CD4-positive, alpha-beta T cell (primary cell): ENCODE results near the gene PRKN. TPM values are rescaled to one million over a fixed set of nuclear protein-coding genes. Genes with fewer than 3 reads are reported as not detected.

ENCODE experiments used
- ATAC-seq: fragments of 200-7000 bp; cut with Tn5 transposase; one replicate; pipeline ENCODE4 v1.10.0; 2022; ENCODE audit warnings: mild to moderate bottlenecking; ENCODE audit not compliant: poor library complexity
- CTCF ChIA-PET: fragments of 350-600 bp; sonication (Branson Sonifier 250); formaldehyde crosslinking; loops from one replicate; lab custom pipeline; 2021; ENCODE audit warnings: antibody characterized with exemption, inconsistent platforms; lab: Charles Lee
- POLR2A ChIA-PET: fragments of 350-600 bp; sonication (Branson Sonifier 250); formaldehyde crosslinking; loops from one replicate; lab custom pipeline; 2021; ENCODE audit warnings: antibody characterized with exemption, inconsistent platforms; lab: Charles Lee
- DNase-seq, 14 experiments: peaks; one replicate each; pipeline ENCODE4 v3.0.0-alpha.2; 2013 to 2020; ENCODE audit warnings: mixed read lengths in 2 of 14
- H3K27ac ChIP-seq, 2 donors: one replicate each; pipeline versions ENCODE4 v1.5.1 to v1.7.0; 2013; ENCODE audit warnings: low read length in 2 of 2, low read depth in 1 of 2, mild to moderate bottlenecking in 1 of 2
- H3K27me3 ChIP-seq, 2 experiments: 1 replicate in 1 of 2; 2 replicates in 1 of 2; pipeline versions ENCODE4 v1.6.1 to v1.7.0; 2013; ENCODE audit warnings: low read length in 2 of 2, control low read depth in 1 of 2, mild to moderate bottlenecking in 1 of 2, moderate library complexity in 1 of 2; ENCODE audit not compliant: insufficient read depth in 2 of 2, control insufficient read depth in 1 of 2
- H3K36me3 ChIP-seq: one replicate; pipeline ENCODE4 v1.6.1; 2013; ENCODE audit warnings: low read length, control low read depth; ENCODE audit not compliant: insufficient read depth
- H3K4me1 ChIP-seq: one replicate; pipeline ENCODE4 v1.6.1; 2013; ENCODE audit warnings: low read length, control low read depth; ENCODE audit not compliant: insufficient read depth
- H3K4me3 ChIP-seq: one replicate; pipeline ENCODE4 v1.5.1; 2013; ENCODE audit warnings: mild to moderate bottlenecking, low read length, moderate library complexity
- H3K9me3 ChIP-seq, 2 experiments: 1 replicate in 1 of 2; 2 replicates in 1 of 2; pipeline versions ENCODE4 v1.6.1 to v1.7.0; 2013; ENCODE audit warnings: low read length in 2 of 2, mild to moderate bottlenecking in 2 of 2, control low read depth in 1 of 2, moderate library complexity in 1 of 2; ENCODE audit not compliant: control insufficient read depth in 1 of 2, insufficient read depth in 1 of 2
- H3K27ac Mint-ChIP-seq: one replicate; pipeline ENCODE4 v1.8.0; 2020; ENCODE audit warnings: mixed read lengths
- H3K27me3 Mint-ChIP-seq: one replicate; pipeline ENCODE4 v1.8.0; 2021; ENCODE audit warnings: mixed read lengths
- H3K36me3 Mint-ChIP-seq: one replicate; pipeline ENCODE4 v1.8.0; 2021; ENCODE audit warnings: low read depth, mixed read lengths
- H3K4me1 Mint-ChIP-seq: one replicate; pipeline ENCODE4 v1.8.0; 2021; ENCODE audit warnings: low read depth, mixed read lengths
- H3K4me3 Mint-ChIP-seq: one replicate; pipeline ENCODE4 v1.8.0; 2020; ENCODE audit warnings: mild to moderate bottlenecking, mixed read lengths
- H3K9me3 Mint-ChIP-seq: one replicate; pipeline ENCODE4 v1.8.0; 2020; ENCODE audit warnings: mixed read lengths
- intact Hi-C, 2 experiments: fragments of 100-400 bp; cut with DNase I in 1 of 2; cut with micrococcal nuclease in 1 of 2; formaldehyde crosslinking; loops; one replicate each; pipeline versions ENCODE4 v1.15.1 to v1.9.0; 2023 to 2025; cut with DNase I, micrococcal nuclease
- total RNA-seq, 174 experiments: library from RNA in 2 of 174; stranded (reverse) in 2 of 174; gene quantifications; one replicate each; pipeline ENCODE4 v1.2.3 and lab custom pipeline; 2021 to 2026
- TF ChIP-seq, protein P1 (sequence below): fragments of 200-600 bp; IDR thresholded peaks from one replicate; pipeline ENCODE4 v1.8.0; 2022; ENCODE audit warnings: antibody characterized with exemption, mild to moderate bottlenecking

Gene PRKN
- total RNA-seq, 2 experiments from 2014 or later = 5.2 to 5.4 TPM

- no peak for ATAC-seq
- H3K27me3 Mint-ChIP-seq = no peaks in the 10 kb centered on the region
- intact Hi-C loops = no loop called here
These were observed 1078.5 kb downstream of the PRKN start for GRCh38 chr6:161649068-161649467.

DNA sequence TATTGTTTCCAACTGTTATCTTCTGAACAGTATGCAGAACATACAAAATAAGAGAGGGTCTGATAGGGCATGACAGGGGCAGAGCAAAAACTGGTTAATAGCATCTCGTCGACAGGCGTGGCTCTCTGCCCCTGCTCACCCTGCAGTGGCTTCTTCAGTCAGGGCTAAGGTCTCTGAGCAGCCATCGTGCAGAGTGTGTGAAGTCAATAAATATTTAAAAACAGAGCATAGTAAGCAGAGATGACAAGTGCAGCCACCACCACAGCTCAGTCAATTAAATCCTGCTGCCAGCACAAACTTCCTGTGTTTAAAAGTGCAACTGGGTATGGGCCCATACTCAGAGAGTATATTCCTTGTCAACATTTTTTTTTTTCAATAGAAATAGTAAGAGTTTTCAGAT lies 1080.3 kb downstream of the PRKN start:
- DNase-seq (no peak), ATAC-seq (no peak)
- no peaks in the 10 kb centered on the region for H3K4me1 ChIP-seq
- Mint-ChIP-seq H3K4me3 (no peak overlapping the region), H3K27me3 (no peaks in the 10 kb centered on the region), H3K9me3 (peaks cover 3% of the 10 kb centered on the region), H3K27ac (no peak overlapping the region), H3K4me1 (no peaks in the 10 kb centered on the region), H3K36me3 (no peaks in the 10 kb centered on the region)
- peaks cover 0 to 12% of the 10 kb centered on the region in 2 experiments for H3K9me3 ChIP-seq
- no peak overlapping the region for H3K4me3 ChIP-seq
- no peak overlapping the region for H3K27ac ChIP-seq
- ChIA-PET CTCF (no interaction called here), POLR2A (no interaction called here)
- no peaks in the 10 kb centered on the region for H3K27me3 ChIP-seq
- intact Hi-C loops = no loop called here
- TF ChIP-seq, protein P1, sequence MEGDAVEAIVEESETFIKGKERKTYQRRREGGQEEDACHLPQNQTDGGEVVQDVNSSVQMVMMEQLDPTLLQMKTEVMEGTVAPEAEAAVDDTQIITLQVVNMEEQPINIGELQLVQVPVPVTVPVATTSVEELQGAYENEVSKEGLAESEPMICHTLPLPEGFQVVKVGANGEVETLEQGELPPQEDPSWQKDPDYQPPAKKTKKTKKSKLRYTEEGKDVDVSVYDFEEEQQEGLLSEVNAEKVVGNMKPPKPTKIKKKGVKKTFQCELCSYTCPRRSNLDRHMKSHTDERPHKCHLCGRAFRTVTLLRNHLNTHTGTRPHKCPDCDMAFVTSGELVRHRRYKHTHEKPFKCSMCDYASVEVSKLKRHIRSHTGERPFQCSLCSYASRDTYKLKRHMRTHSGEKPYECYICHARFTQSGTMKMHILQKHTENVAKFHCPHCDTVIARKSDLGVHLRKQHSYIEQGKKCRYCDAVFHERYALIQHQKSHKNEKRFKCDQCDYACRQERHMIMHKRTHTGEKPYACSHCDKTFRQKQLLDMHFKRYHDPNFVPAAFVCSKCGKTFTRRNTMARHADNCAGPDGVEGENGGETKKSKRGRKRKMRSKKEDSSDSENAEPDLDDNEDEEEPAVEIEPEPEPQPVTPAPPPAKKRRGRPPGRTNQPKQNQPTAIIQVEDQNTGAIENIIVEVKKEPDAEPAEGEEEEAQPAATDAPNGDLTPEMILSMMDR = no peak
- no peaks in the 10 kb centered on the region for H3K36me3 ChIP-seq

More at GRCh38 chr6:161649068-161649467, 1078.5 kb downstream of the PRKN start:
- no peaks in the 10 kb centered on the region for H3K27me3 ChIP-seq
- TF ChIP-seq, protein P1 = no peak
- no peaks in the 10 kb centered on the region for H3K4me1 ChIP-seq
- Mint-ChIP-seq H3K36me3 (no peaks in the 10 kb centered on the region), H3K4me1 (no peaks in the 10 kb centered on the region), H3K4me3 (no peak overlapping the region), H3K9me3 (peaks cover 3% of the 10 kb centered on the region), H3K27ac (no peak overlapping the region)
- peaks cover 0 to 12% of the 10 kb centered on the region in 2 experiments for H3K9me3 ChIP-seq
- CTCF ChIA-PET = no interaction called here
- no peaks in the 10 kb centered on the region for H3K36me3 ChIP-seq
- DNase-seq = no peak
- no peak overlapping the region for H3K4me3 ChIP-seq
- POLR2A ChIA-PET = no interaction called here
- H3K27ac ChIP-seq = no peak overlapping the region

GRCh38 chr6:161644521-161644920 lies 1083.0 kb downstream of the PRKN start:
- Mint-ChIP-seq H3K4me3 (no peak overlapping the region), H3K4me1 (no peaks in the 10 kb centered on the region), H3K9me3 (peaks cover 5% of the 10 kb centered on the region), H3K27me3 (no peaks in the 10 kb centered on the region), H3K27ac (no peak overlapping the region), H3K36me3 (no peaks in the 10 kb centered on the region)
- Histone ChIP-seq H3K4me3 (no peak overlapping the region), H3K9me3 (peaks cover 0 to 13% of the 10 kb centered on the region in 2 experiments), H3K4me1 (no peaks in the 10 kb centered on the region), H3K27ac (no peak overlapping the region), H3K36me3 (no peaks in the 10 kb centered on the region), H3K27me3 (no peaks in the 10 kb centered on the region)
- ATAC-seq (no peak), DNase-seq (no peak)
- ChIA-PET POLR2A (no interaction called here), CTCF (no interaction called here)
- intact Hi-C loops = no loop called here
- TF ChIP-seq, protein P1 = no peak
